GM19397 (cell line): ENCODE data around the gene PECR.
"Not testable (repeated sequence)": the region's sequence is repeated elsewhere in the genome, so short reads cannot be mapped to it uniquely, and the experiment has no call there.

ENCODE experiments used
- ATAC-seq: cut with Tn5 transposase; IDR thresholded peaks from one replicate; pipeline ENCODE4 v1.9.1; 2021; ENCODE audit warnings: mild to moderate bottlenecking, moderate library complexity; ENCODE audit not compliant: unreplicated experiment

The PECR gene

DNA sequence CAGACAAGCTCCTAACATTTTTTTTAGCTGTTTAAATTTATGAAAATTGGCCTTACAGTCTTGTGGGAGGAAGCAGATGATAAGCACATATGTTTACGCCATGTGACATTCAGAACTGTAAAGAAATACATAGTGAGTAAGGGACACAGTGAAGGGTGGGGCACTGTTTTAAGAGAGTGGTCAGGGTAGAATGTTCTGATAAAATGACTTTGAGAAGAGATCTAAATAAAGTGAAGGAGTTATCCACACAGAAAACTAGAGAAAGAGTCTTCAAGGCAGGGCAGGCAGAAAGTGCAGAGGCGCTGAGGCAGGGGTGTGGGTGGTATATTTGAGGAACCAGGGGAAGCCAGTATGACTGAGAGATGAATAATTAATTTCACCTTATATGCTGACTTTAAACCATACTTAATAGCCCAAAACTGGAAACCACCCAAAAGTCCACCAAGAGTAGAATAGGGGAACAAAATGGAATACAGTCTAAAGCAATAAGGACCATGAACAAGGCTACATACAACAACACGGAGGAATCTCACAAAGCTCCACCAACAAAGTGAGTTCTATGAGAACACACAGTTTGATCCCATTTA is 76.8 kb downstream of the PECR start:
- no peak for ATAC-seq

DNA sequence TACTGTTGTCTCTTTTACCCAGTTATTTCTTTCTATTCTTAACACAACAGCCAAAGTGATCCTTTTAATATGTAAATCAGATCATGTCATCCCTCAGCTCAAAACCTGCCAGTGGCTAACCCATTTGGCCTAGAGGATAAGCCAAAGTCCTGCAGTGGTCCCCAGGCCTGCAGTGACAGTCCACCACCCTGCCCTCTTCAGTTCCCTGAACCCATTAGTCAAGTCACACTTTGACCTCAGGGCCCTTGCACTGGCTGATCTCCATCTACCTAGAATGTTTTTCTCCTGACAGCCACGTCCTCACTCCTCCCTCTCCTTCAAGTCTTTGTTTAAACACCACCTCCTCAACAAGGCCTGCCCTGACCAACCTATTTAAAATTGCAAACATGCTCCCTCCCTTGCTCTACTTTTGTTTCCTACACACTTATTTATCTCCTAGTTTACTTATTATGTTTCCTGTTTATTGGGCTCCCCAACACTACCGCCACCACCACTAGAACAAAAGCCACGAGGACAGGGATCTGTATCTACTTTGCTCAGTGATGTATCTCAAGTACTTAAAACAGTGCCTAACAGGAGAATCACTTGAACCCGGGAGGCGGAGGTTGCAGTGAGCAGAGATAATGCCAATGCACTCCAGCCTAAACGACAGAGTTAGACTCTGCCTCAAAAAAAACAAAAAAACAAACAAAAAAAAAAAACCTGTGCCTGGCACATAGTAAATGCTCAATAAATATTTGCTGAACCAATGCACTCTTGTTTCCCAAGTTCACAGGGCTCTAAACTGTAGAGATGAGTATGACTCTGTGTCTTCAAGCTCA is 77.5 kb downstream of the PECR start:
- ATAC-seq: no peak

DNA sequence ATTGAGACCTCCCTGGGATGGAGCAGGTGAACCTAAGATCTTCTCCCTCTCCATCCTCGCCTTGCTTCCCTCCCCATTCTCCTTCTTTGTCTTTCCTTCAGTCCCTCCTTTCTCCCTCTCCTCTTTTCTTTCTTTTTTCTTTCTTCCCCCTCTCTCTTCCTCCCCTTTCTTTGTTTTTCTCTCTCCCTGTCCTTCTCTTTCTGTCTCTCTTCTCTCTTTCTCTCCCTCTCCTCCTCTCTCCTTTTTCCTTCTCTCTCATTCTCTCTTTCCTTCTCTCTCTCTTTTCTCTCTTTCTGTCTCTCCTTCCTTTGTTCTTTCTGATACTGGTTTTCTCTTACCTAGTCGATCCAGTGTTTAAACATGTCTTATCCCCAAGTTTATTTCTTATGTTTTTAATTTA is 78.9 kb downstream of the PECR start:
- no peak for ATAC-seq

DNA sequence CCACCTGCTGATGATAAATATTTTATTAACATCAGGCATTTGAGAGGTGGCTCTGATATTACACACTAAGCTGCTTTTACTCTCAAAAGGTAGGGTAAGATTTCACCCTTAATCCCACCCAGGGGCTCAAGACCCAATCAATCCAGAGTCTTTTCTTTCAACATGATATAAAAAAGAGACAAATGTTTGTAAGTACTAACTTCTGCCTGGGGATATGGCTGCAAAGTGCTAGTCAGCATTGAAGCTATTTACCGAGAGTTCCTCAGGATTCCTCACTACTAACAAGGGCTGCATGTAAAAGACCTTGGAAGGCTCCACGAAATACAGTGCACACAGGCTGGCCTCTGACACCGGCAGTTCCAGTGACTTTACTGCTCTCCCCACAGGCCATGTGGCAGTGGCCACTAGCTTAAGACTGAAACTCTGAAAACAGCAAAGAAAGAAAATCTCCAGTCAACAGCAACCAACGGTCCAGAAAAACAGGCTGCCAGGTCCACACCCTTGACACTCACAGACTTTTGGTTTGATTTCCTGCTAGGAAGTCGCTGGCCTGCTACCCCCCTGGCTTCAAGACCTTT is 79.4 kb downstream of the PECR start:
- no peak for ATAC-seq

DNA sequence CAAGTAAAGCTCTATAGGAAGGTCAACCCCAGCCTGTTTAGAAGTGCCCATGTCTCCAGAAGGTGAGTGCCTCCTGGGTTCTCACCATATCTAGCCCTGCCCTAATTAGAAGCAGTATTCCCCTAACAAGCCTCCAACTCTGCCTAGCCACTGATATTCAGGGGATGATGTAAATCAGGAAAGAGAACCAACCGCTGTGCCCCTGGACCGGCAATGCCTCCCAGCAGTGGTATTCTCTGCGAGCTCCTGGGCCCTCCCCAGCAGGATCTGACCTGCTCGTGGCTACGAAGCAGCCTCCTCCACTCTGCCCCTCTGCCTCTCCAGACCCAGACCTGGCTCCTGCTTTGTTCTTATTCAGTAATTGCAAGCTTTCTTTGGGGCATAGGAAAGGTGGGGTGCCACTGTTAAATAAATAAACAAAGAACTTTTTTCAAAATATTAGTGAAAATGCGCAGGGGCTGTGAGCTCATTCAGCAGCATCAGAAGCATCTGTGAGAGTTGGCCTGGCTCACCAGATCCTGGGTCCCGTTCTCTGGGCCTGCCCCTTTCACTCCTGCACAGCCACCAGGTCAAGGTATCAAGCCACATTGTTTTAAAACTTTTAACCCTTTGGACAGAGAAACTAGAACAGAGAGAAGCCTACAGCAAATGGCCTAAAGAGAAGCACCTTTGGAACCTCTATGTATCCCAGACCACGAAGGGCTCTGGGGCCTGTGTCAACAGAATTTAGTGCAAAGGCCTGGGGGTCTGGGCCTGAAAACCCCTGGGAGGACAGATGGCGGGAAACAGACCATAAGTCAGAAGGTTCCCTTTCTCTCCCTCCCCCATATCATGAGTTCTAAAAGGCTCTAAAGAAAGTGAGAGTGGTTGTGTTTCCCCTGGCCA is 80.2 kb downstream of the PECR start:
- ATAC-seq: no peak

DNA sequence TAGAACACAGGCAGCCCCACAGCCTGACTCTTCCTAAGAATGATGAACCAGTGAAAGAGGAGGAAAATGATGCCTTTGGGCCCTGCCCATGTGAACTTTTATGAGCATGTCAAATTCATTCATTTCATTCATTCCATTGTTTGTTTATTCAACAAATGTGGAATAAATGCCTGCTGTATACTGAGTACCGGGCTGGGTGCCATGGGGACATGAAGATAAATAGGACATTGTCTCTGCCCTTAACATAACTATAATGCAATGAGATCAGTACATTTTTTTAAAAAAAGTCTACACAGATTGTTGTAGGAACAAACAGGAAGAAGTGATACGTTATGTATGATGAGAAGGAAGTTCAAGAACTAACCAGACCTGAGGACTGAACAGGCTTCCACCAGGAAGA is 83.0 kb downstream of the PECR start:
- ATAC-seq: no peak

DNA sequence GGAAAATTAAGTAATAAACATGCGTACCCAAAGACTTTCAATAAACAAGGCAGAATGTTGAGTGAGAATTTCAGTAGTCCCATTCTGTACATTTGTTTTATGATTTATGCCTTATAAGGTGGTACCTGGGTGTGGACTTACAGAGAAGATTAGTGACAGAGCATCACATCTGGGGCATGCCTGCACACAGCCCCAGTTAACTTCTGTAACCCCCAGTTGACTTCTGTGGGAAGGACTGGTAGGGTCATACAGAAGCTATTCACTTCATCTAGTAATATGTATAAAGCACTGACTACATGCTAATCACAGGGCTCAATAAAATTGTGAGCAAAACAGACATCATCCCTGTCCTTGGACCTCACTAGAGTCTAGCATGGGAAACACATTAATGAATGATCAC is 84.4 kb downstream of the PECR start:
- ATAC-seq: no peak

DNA sequence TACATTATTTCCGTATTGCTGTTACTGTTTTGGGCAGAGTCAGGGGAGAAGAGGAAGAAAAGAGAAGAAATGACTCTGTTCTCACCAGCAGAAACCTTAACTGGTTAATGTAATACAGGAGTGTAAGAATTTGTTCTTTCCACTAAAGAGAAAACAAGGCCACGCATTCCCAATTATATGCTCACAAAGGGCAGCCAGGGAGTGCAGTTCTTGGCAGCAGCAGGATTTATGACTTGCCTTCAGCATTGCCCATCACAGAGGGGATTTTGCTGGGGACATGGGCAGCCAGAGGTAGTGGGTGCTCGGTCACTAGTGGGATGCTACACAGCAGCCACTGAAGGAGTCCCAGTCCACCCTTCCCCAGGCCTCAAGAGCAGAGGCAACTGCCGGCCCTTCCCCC is 86.7 kb downstream of the PECR start:
- no peak for ATAC-seq

DNA sequence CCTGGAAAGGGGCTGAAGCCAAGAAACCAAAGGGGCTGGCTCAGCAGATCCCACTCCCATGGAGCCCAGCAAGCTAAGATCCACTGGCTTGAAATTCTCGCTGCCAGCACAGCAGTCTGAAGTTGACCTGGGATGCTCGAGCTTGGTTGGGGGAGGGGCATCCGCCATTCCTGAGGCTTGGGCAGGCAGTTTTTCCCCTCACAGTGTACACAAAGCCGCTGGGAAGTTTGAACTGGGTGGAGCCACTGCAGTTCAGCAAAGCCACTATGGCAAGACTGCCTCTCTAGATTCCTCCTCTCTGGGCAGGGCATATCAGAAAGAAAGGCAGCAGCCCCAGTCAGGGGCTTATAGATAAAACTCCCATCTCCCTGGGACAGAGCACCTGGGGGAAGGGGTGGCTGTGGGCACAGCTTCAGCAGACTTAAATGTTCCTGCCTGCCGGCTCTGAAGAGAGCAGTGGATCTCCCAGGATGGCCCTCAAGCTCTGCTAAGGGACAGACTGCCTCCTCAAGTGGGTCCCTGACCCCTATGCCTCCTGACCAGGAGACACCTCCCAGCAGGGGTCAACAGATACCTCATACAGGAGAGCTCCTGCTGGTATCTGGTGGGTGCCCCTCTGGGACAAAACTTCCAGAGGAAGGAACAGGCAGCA is 92.9 kb downstream of the PECR start:
- ATAC-seq: not testable (repeated sequence)
